H1 (cell line): ENCODE data around the gene NKIRAS2. TPM values are rescaled to one million over a fixed set of nuclear protein-coding genes. Genes with fewer than 3 reads are reported as not detected.
A peak's percentile ranks its signal among the peaks of the same experiment; 100 is the strongest.

Source experiments
- CTCF ChIA-PET: fragments of 300-600 bp; sonication (Branson Sonifier 250); formaldehyde crosslinking; loops from one replicate; lab custom pipeline; 2021; ENCODE audit not compliant: partially characterized antibody; lab: Charles Lee
- POLR2A ChIA-PET: fragments of 300-600 bp; sonication (Branson Sonifier 250); formaldehyde crosslinking; loops from one replicate; lab custom pipeline; 2021; ENCODE audit warnings: inconsistent platforms; ENCODE audit not compliant: partially characterized antibody; lab: Charles Lee
- DNase-seq, 2 experiments: peaks; one replicate each; pipeline versions ENCODE4 v3.0.0 to v3.0.0-alpha.2; 2010 to 2022; ENCODE audit warnings: low spot score in 2 of 2, low read depth in 1 of 2, mixed read lengths in 1 of 2
- FAIRE-seq: peaks from 2 replicates; lab custom pipeline; 2011; peaks lifted over from hg19 to GRCh38; lab: Jason Lieb, UNC
- H2AFZ ChIP-seq: 2 replicates; pipeline ENCODE4 v1.8.1; 2012; ENCODE audit warnings: low read length, inconsistent platforms
- H2AK5ac ChIP-seq: 2 replicates; pipeline ENCODE4 v1.6.1; 2013; ENCODE audit warnings: low read depth, low read length
- H2BK120ac ChIP-seq: replicated peaks from 2 replicates; pipeline ENCODE3; 2013; ENCODE audit warnings: low read depth, low read length, inconsistent platforms
- H2BK12ac ChIP-seq: 2 replicates; pipeline ENCODE4 v1.6.1; 2013; ENCODE audit warnings: low read depth, low read length
- H2BK15ac ChIP-seq: 2 replicates; pipeline ENCODE4 v1.6.1; 2013; ENCODE audit warnings: low read length
- H2BK20ac ChIP-seq: 2 replicates; pipeline ENCODE4 v1.6.1; 2013; ENCODE audit warnings: low read length
- H2BK5ac ChIP-seq: 2 replicates; pipeline ENCODE4 v1.6.1; 2013; ENCODE audit warnings: low read depth, low read length
- H3K14ac ChIP-seq: 2 replicates; pipeline ENCODE4 v1.6.1; 2013; ENCODE audit warnings: inconsistent platforms; ENCODE audit not compliant: insufficient read length
- H3K18ac ChIP-seq: 2 replicates; pipeline ENCODE4 v1.6.1; 2013; ENCODE audit warnings: low read length; ENCODE audit errors: extremely low read depth
- H3K23ac ChIP-seq: 2 replicates; pipeline ENCODE4 v1.6.1; 2013; ENCODE audit warnings: inconsistent platforms; ENCODE audit not compliant: insufficient read length
- H3K23me2 ChIP-seq: 2 replicates; pipeline ENCODE4 v1.6.1; 2013; ENCODE audit warnings: low read depth, low read length
- H3K27ac ChIP-seq: 2 replicates; pipeline ENCODE4 v1.6.1; 2011; ENCODE audit warnings: low read depth, low read length, inconsistent platforms
- H3K27me3 ChIP-seq, 4 experiments: replicated peaks in 1 of 4; 1 replicate in 1 of 4; 2 replicates in 3 of 4; pipeline versions ENCODE4 v1.6.1 to v1.8.1; 2011 to 2013; ENCODE audit warnings: low read length in 3 of 4, mild to moderate bottlenecking in 3 of 4, inconsistent platforms in 2 of 4, mixed read lengths in 2 of 4, moderate library complexity in 1 of 4; ENCODE audit not compliant: control insufficient read depth in 3 of 4, insufficient read depth in 3 of 4; ENCODE audit errors: extremely low read depth in 1 of 4
- H3K36me3 ChIP-seq, 4 experiments: 2 replicates each; pipeline versions ENCODE4 v1.6.1 to v1.8.1; 2011 to 2013; ENCODE audit warnings: mild to moderate bottlenecking in 4 of 4, low read length in 3 of 4, moderate library complexity in 2 of 4, control low read depth in 1 of 4, inconsistent platforms in 1 of 4; ENCODE audit not compliant: insufficient read depth in 4 of 4, control insufficient read depth in 2 of 4
- H3K4ac ChIP-seq: replicated peaks from 2 replicates; pipeline ENCODE3; 2013; ENCODE audit warnings: low read length, low read depth, mixed read lengths, inconsistent platforms; ENCODE audit not compliant: insufficient read length
- H3K4me1 ChIP-seq, 4 experiments: replicated peaks in 1 of 4; 1 replicate in 1 of 4; 2 replicates in 3 of 4; pipeline versions ENCODE4 v1.6.1 to v1.8.1; 2011 to 2013; ENCODE audit warnings: low read length in 3 of 4, inconsistent platforms in 2 of 4, mixed read lengths in 1 of 4; ENCODE audit not compliant: insufficient read depth in 4 of 4, control insufficient read depth in 3 of 4
- H3K4me2 ChIP-seq, 2 experiments: 2 replicates each; pipeline versions ENCODE4 v1.6.1 to v1.8.1; 2011 to 2013; ENCODE audit warnings: low read depth in 2 of 2, low read length in 2 of 2, control low read depth in 1 of 2, inconsistent platforms in 1 of 2, mild to moderate bottlenecking in 1 of 2; ENCODE audit not compliant: insufficient read depth in 1 of 2
- H3K4me3 ChIP-seq, 4 experiments: fragments of 200-600, 300-600 bp in 1 of 4; sonication (generic), shearing (Covaris generic), sonication (Bioruptor Twin) in 1 of 4; 2 replicates each; pipeline versions ENCODE4 v1.5.1 to v1.8.1; 2011 to 2016; ENCODE audit warnings: low read length in 4 of 4, low read depth in 3 of 4, control low read depth in 2 of 4, inconsistent platforms in 2 of 4, mild to moderate bottlenecking in 2 of 4, mixed read lengths in 1 of 4, moderate library complexity in 1 of 4; ENCODE audit not compliant: insufficient read depth in 2 of 4; ENCODE audit errors: extremely low read depth in 1 of 4
- H3K56ac ChIP-seq: replicated peaks from 2 replicates; pipeline ENCODE3; 2013; ENCODE audit warnings: low read depth, mild to moderate bottlenecking, mixed read lengths, low read length, inconsistent platforms; ENCODE audit not compliant: insufficient read length
- H3K79me1 ChIP-seq: 2 replicates; pipeline ENCODE4 v1.6.1; 2013; ENCODE audit warnings: low read depth, low read length, control low read depth
- H3K79me2 ChIP-seq, 2 experiments: 2 replicates each; pipeline versions ENCODE4 v1.6.1 to v1.8.1; 2012 to 2013; ENCODE audit warnings: low read length in 2 of 2, mild to moderate bottlenecking in 2 of 2, inconsistent platforms in 1 of 2; ENCODE audit not compliant: insufficient read depth in 2 of 2, control insufficient read depth in 1 of 2
- H3K9ac ChIP-seq, 4 experiments: replicated peaks in 1 of 4; 1 replicate in 1 of 4; 2 replicates in 3 of 4; pipeline versions ENCODE4 v1.6.1 to v1.8.1; 2011 to 2013; ENCODE audit warnings: low read depth in 3 of 4, low read length in 3 of 4, control low read depth in 2 of 4, mild to moderate bottlenecking in 2 of 4, moderate library complexity in 2 of 4, inconsistent platforms in 1 of 4; ENCODE audit errors: extremely low read depth in 1 of 4
- H3K9me3 ChIP-seq, 2 experiments: 2 replicates each; pipeline versions ENCODE4 v1.6.1 to v1.8.1; 2012 to 2013; ENCODE audit warnings: mild to moderate bottlenecking in 2 of 2, moderate library complexity in 2 of 2, control low read depth in 1 of 2, inconsistent platforms in 1 of 2, low read depth in 1 of 2, low read length in 1 of 2, mixed read lengths in 1 of 2; ENCODE audit not compliant: insufficient read depth in 2 of 2
- H4K20me1 ChIP-seq, 2 experiments: replicated peaks in 1 of 2; 2 replicates each; pipeline versions ENCODE3 to v1.8.1; 2011 to 2013; ENCODE audit warnings: inconsistent platforms in 2 of 2, low read length in 2 of 2, mild to moderate bottlenecking in 1 of 2; ENCODE audit not compliant: insufficient read depth in 2 of 2, control insufficient read depth in 1 of 2
- H4K5ac ChIP-seq: 2 replicates; pipeline ENCODE4 v1.6.1; 2013; ENCODE audit warnings: low read length, low read depth, mixed read lengths, inconsistent platforms; ENCODE audit not compliant: insufficient read length
- H4K8ac ChIP-seq: 2 replicates; pipeline ENCODE4 v1.8.0; 2013; ENCODE audit warnings: mild to moderate bottlenecking, moderate library complexity, low read length, inconsistent platforms; ENCODE audit not compliant: insufficient read depth; ENCODE audit errors: extremely low read depth
- H4K91ac ChIP-seq: replicated peaks from 2 replicates; pipeline ENCODE3; 2013; ENCODE audit warnings: low read length, mixed read lengths, inconsistent platforms; ENCODE audit not compliant: insufficient read length
- EZH2 ChIP-seq: fragments of 200-600 bp; sonication (generic); IDR thresholded peaks from 2 replicates; pipeline ENCODE4 v1.7.1; 2012; ENCODE audit warnings: low read depth, mild to moderate bottlenecking, moderate library complexity, low read length, inconsistent platforms; ENCODE audit not compliant: severe bottlenecking
- HDAC6 ChIP-seq: IDR thresholded peaks from one replicate; pipeline ENCODE4 v1.7.1; 2012; ENCODE audit warnings: low read depth, mild to moderate bottlenecking, inconsistent platforms, low read length, moderate library complexity
- SP1 ChIP-seq: IDR thresholded peaks from 2 replicates; pipeline ENCODE4 v1.6.1; 2011; ENCODE audit warnings: low read depth, low read length
- WGBS, 2 experiments: shearing (Covaris generic) in 1 of 2; methylation state at CpG; one replicate each; pipeline versions ENCODE4 v1.1.6 to v1.1.7; 2013 to 2015; ENCODE audit warnings: low lambda C conversion rate in 2 of 2, mixed read lengths in 2 of 2, inconsistent platforms in 1 of 2, low coverage in 1 of 2, missing lambda C conversion rate in 1 of 2; ENCODE audit not compliant: insufficient replicate concordance in 2 of 2, insufficient coverage in 1 of 2, insufficient read length in 1 of 2; ENCODE audit errors: extremely low coverage in 1 of 2, missing lambda C conversion rate in 1 of 2; 5-methylcytosine and 5-hydroxymethylcytosine counted together
- polyA plus RNA-seq, 7 experiments: library from polyadenylated mRNA; depleted of rRNA in 3 of 7; stranded (reverse) in 5 of 7; unstranded in 2 of 7; fragments of >200 nt in 5 of 7; fragments of 200-250 nt in 2 of 7; gene quantifications; 1 replicate in 5 of 7; 2 replicates in 1 of 7; 4 replicates in 1 of 7; pipeline versions ENCODE4 v1.2.1 to v1.2.3, GENCODE V29; 2011 to 2013; ENCODE audit warnings: missing spikeins in 2 of 7, mixed read lengths in 2 of 7
- total RNA-seq: library from RNA; stranded (reverse); fragmentation: NEBNext Ultra II Directional; extraction: Animal tissue kit (Norgen Biotek cat#: 25700); gene quantifications from 2 replicates; pipeline ENCODE4 v1.2.1, GENCODE V29; 2021

NKIRAS2 gene
- total and polyA plus RNA-seq, 2 of the 8 experiments (the other 6 are each of a cell fraction or from before 2014, with no cell fraction given): 34.5 to 51.1 TPM

GRCh38 chr17:42061646-42062487, 42.0 kb downstream of the NKIRAS2 start:
- H3K27ac ChIP-seq: no peak overlapping the region
- no peak overlapping the region for H4K91ac ChIP-seq
- no peaks in the 10 kb centered on the region for H3K79me1 ChIP-seq
- no peaks in the 10 kb centered on the region for H3K27me3 ChIP-seq
- H3K4me1 ChIP-seq: peaks cover 0 to 6% (median 3%) of the 10 kb centered on the region in 4 experiments; a peak in 6 of 7 replicates
- ChIA-PET POLR2A (interaction anchor here (0.5 to 0.9 kb wide), 2 partner anchors 10 to 12 kb away, joined by 3 to 4 read pairs; no protein-coding TSS in a partner anchor), CTCF (interaction anchor here (0.8 to 17.0 kb wide), 8 partner anchors 10 to 52 kb away, joined by 3 to 381 read pairs (median 5); partner anchors contain the start of genes C17orf113, DHX58, HSPB9 and KAT2A)
- no peaks in the 10 kb centered on the region for H3K9me3 ChIP-seq
- no peak overlapping the region for H2BK120ac ChIP-seq
- no peaks in the 10 kb centered on the region for H4K20me1 ChIP-seq
- H3K4ac ChIP-seq: no peak overlapping the region
- no peak overlapping the region for H2BK12ac ChIP-seq
- DNase-seq (no peak), FAIRE-seq (no peak)
- no peak overlapping the region for H3K4me3 ChIP-seq
- H3K23me2 ChIP-seq: no peaks in the 10 kb centered on the region; the same call in 1 of the 2 replicates
- WGBS, 2 experiments: 68% methylated on average over 5 of the region's 5 CpGs; no CpG with 5 or more reads in 1 of the 2 experiments
- H4K8ac ChIP-seq: peak overlapping the region; percentile 62; the same call in 1 of the 2 replicates
- H2AFZ ChIP-seq: no peak overlapping the region
- H3K79me2 ChIP-seq: no peaks in the 10 kb centered on the region
- no peak overlapping the region for H2AK5ac ChIP-seq
- no peak overlapping the region for H3K56ac ChIP-seq
- H3K18ac ChIP-seq: no peak overlapping the region; the same call in 1 of the 2 replicates
- H3K36me3 ChIP-seq: no peaks in the 10 kb centered on the region
- no peak overlapping the region for H4K5ac ChIP-seq
- no peak overlapping the region for H3K14ac ChIP-seq
- no peak overlapping the region for H3K23ac ChIP-seq
- no peak overlapping the region; a peak in 1 of 4 replicates for H3K4me2 ChIP-seq
- no peak overlapping the region for H2BK15ac ChIP-seq
- H2BK20ac ChIP-seq: no peak overlapping the region
- H3K9ac ChIP-seq: peak overlapping the region in 1 of 4 experiments; percentile 31; a peak in 1 of 7 replicates
- TF ChIP-seq HDAC6: no peak
- TF ChIP-seq EZH2: no peak
- peak; percentile 60; the same call in 1 of the 2 replicates for TF ChIP-seq SP1
- H2BK5ac ChIP-seq: no peak overlapping the region
